ENCODE results near the gene PAK5. TPM values are rescaled to one million over a fixed set of nuclear protein-coding genes. Genes with fewer than 3 reads are reported as not detected.

The PAK5 gene
- total and polyA plus RNA-seq, 10 donors, result not detected

- intact Hi-C loops (cut with DNase I; ENCODE audit: low total_unique reads), result no loop called here
- no peak overlapping the region for H3K27ac ChIP-seq
- TF ChIP-seq POLR2A (IDR thresholded peaks at IDR 0.05) (no peak), POLR2AphosphoS5 (IDR thresholded peaks at IDR 0.05) (no peak), CTCF (IDR thresholded peaks at IDR 0.05 in 8 of 11, conservative IDR thresholded peaks at IDR 0.05 in 3 of 11) (no peak)
- H3K4me3 ChIP-seq, result no peak overlapping the region
- DNase-seq, result no peak
- no peaks in the 10 kb centered on the region for H3K4me1 ChIP-seq
- peaks cover 0 to 21% (median 0%) of the 10 kb centered on the region in 7 donors for H3K27me3 ChIP-seq (replicated peaks in 1 of 7)
- no peaks in the 10 kb centered on the region for H3K36me3 ChIP-seq
- 63 to 78% (median 71%) methylated on average over 2 of the region's 2 CpGs for WGBS, 5 donors
- no peaks in the 10 kb centered on the region for H3K9me3 ChIP-seq
Observed at GRCh38 chr20:9570612-9571011, 268.3 kb downstream of the PAK5 start.

DNA sequence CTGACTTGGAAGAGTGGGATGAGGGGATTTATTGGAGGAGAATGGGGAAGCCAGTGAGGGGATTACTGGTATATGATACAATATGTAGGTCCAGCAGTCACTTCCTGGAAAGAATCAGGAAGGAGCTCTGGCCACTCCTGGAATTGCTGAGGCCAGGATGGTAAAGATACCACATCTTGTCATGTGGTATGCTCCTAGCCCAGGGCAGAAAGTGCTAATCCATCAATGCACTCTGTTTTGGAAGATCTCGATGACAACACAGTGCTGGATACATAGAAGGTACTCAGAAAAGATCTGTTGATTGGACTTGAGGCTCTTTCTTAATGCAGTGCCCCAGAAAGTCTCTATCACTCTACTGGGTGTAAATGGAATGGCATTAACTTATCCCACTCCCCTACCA lies 271.9 kb downstream of the PAK5 start:
- 57 to 83% (median 75%) methylated on average over 1 of the region's 1 CpG for WGBS, 5 donors
- intact Hi-C loops (cut with DNase I; ENCODE audit: low total_unique reads), result no loop called here

GRCh38 chr20:9565910-9566550 lies 272.8 kb downstream of the PAK5 start:
- no peak for DNase-seq
- Histone ChIP-seq H3K27me3 (replicated peaks in 1 of 7) (peaks cover 0 to 10% (median 0%) of the 10 kb centered on the region in 7 donors), H3K4me1 (no peaks in the 10 kb centered on the region), H3K36me3 (no peaks in the 10 kb centered on the region), H3K27ac (no peak overlapping the region), H3K9me3 (no peaks in the 10 kb centered on the region), H3K4me3 (no peak overlapping the region)
- intact Hi-C loops (cut with DNase I; ENCODE audit: low total_unique reads), result no loop called here
- TF ChIP-seq POLR2A (IDR thresholded peaks at IDR 0.05), result no peak
- TF ChIP-seq POLR2AphosphoS5 (IDR thresholded peaks at IDR 0.05), result no peak
- no peak for TF ChIP-seq CTCF (IDR thresholded peaks at IDR 0.05 in 8 of 11, conservative IDR thresholded peaks at IDR 0.05 in 3 of 11)
- 84 to 91% (median 88%) methylated on average over 20 of the region's 20 CpGs for WGBS, 5 donors

More for the DNA sequence above, 271.9 kb downstream of the PAK5 start:
- no peak for DNase-seq
- Histone ChIP-seq H3K27me3 (replicated peaks in 1 of 7) (peaks cover 0 to 10% (median 0%) of the 10 kb centered on the region in 7 donors), H3K36me3 (no peaks in the 10 kb centered on the region), H3K27ac (no peak overlapping the region), H3K9me3 (no peaks in the 10 kb centered on the region), H3K4me3 (no peak overlapping the region), H3K4me1 (no peaks in the 10 kb centered on the region)
- TF ChIP-seq CTCF (IDR thresholded peaks at IDR 0.05 in 8 of 11, conservative IDR thresholded peaks at IDR 0.05 in 3 of 11) (no peak), POLR2A (IDR thresholded peaks at IDR 0.05) (no peak), POLR2AphosphoS5 (IDR thresholded peaks at IDR 0.05) (no peak)

GRCh38 chr20:9557411-9557810 lies 281.5 kb downstream of the PAK5 start:
- H3K27me3 ChIP-seq (replicated peaks in 1 of 7), result peaks cover 0 to 13% (median 0%) of the 10 kb centered on the region in 7 donors
- intact Hi-C loops (cut with DNase I; ENCODE audit: low total_unique reads), result no loop called here
- no peaks in the 10 kb centered on the region for H3K4me1 ChIP-seq
- 89 to 97% (median 91%) methylated on average over 4 of the region's 4 CpGs for WGBS, 5 donors
- TF ChIP-seq CTCF (IDR thresholded peaks at IDR 0.05 in 8 of 11, conservative IDR thresholded peaks at IDR 0.05 in 3 of 11) (no peak), POLR2AphosphoS5 (IDR thresholded peaks at IDR 0.05) (no peak), POLR2A (IDR thresholded peaks at IDR 0.05) (no peak)
- no peak overlapping the region for H3K27ac ChIP-seq
- peaks cover 0 to 5% (median 0%) of the 10 kb centered on the region in 8 donors for H3K9me3 ChIP-seq
- no peaks in the 10 kb centered on the region for H3K36me3 ChIP-seq
- no peak overlapping the region for H3K4me3 ChIP-seq
- no peak for DNase-seq

Data from spleen (tissue), 11 donors.